Measurements from ENCODE around the gene SPECC1. TPM values are rescaled to one million over a fixed set of nuclear protein-coding genes. Genes with fewer than 3 reads are reported as not detected.

Gene SPECC1
- total and polyA plus RNA-seq, 2 donors (not counting 1 experiment from before 2014, with no cell fraction given): 13.4 to 30.9 TPM

GRCh38 chr17:20170085-20170484 lies 160.9 kb downstream of the SPECC1 start:
- no peaks in the 10 kb centered on the region for H3K4me1 ChIP-seq (ENCODE audit: control insufficient read depth, extremely low read depth, insufficient read depth, low read length)
- no peak overlapping the region for H3K27ac ChIP-seq (ENCODE audit: insufficient read depth, low read length)
- no peak overlapping the region for H3K4me2 ChIP-seq (ENCODE audit: extremely low read depth, insufficient read depth, low read length)
- no peaks in the 10 kb centered on the region for H3K27me3 ChIP-seq (ENCODE audit: control insufficient read depth, insufficient read depth, low read length)
- TF ChIP-seq CTCF (conservative IDR thresholded peaks at IDR 0.05 in 1 of 2, IDR thresholded peaks at IDR 0.05 in 1 of 2; ENCODE audit: low read depth in 1 of 2, low read length in 2 of 2): no peak
- no peak for TF ChIP-seq EZH2 (IDR thresholded peaks at IDR 0.05; ENCODE audit: low read length, missing control alignments)
- no peaks in the 10 kb centered on the region for H3K79me2 ChIP-seq (ENCODE audit: control insufficient read depth, insufficient read depth, low read length)
- H4K20me1 ChIP-seq (ENCODE audit: control insufficient read depth, extremely low read depth, insufficient read depth, low read length): no peaks in the 10 kb centered on the region
- no peaks in the 10 kb centered on the region for H3K9me3 ChIP-seq (ENCODE audit: control insufficient read depth, insufficient read depth, low read depth, low read length)
- H3K4me3 ChIP-seq (replicated peaks in 1 of 4; ENCODE audit: control extremely low read depth in 1 of 4, insufficient read depth in 1 of 4, low read depth in 3 of 4, low read length in 4 of 4): no peak overlapping the region
- no peak for DNase-seq (ENCODE audit: low read depth in 2 of 2)
- H2AFZ ChIP-seq (ENCODE audit: low read length): no peak overlapping the region
- no peak overlapping the region for H3K9ac ChIP-seq (ENCODE audit: insufficient read depth, low read length)
- H3K36me3 ChIP-seq (ENCODE audit: control insufficient read depth, insufficient read depth, low read length): no peaks in the 10 kb centered on the region

GRCh38 chr17:20171741-20172365 lies 162.7 kb downstream of the SPECC1 start:
- H3K4me3 ChIP-seq (replicated peaks in 1 of 4; ENCODE audit: control extremely low read depth in 1 of 4, insufficient read depth in 1 of 4, low read depth in 3 of 4, low read length in 4 of 4): no peak overlapping the region
- TF ChIP-seq EZH2 (IDR thresholded peaks at IDR 0.05; ENCODE audit: low read length, missing control alignments): no peak
- TF ChIP-seq CTCF (conservative IDR thresholded peaks at IDR 0.05 in 1 of 2, IDR thresholded peaks at IDR 0.05 in 1 of 2; ENCODE audit: low read depth in 1 of 2, low read length in 2 of 2): no peak
- H3K27ac ChIP-seq (ENCODE audit: insufficient read depth, low read length): no peak overlapping the region
- H3K4me1 ChIP-seq (ENCODE audit: control insufficient read depth, extremely low read depth, insufficient read depth, low read length): no peaks in the 10 kb centered on the region
- no peaks in the 10 kb centered on the region for H4K20me1 ChIP-seq (ENCODE audit: control insufficient read depth, extremely low read depth, insufficient read depth, low read length)
- no peaks in the 10 kb centered on the region for H3K27me3 ChIP-seq (ENCODE audit: control insufficient read depth, insufficient read depth, low read length)
- H3K79me2 ChIP-seq (ENCODE audit: control insufficient read depth, insufficient read depth, low read length): no peaks in the 10 kb centered on the region
- no peak overlapping the region for H3K4me2 ChIP-seq (ENCODE audit: extremely low read depth, insufficient read depth, low read length)
- H3K36me3 ChIP-seq (ENCODE audit: control insufficient read depth, insufficient read depth, low read length): no peaks in the 10 kb centered on the region
- peak in 1 of 2 donors; percentile 81 for DNase-seq (ENCODE audit: low read depth in 2 of 2)
- no peaks in the 10 kb centered on the region for H3K9me3 ChIP-seq (ENCODE audit: control insufficient read depth, insufficient read depth, low read depth, low read length)
- H3K9ac ChIP-seq (ENCODE audit: insufficient read depth, low read length): no peak overlapping the region
- H2AFZ ChIP-seq (ENCODE audit: low read length): no peak overlapping the region

- no peak for TF ChIP-seq EZH2 (IDR thresholded peaks at IDR 0.05; ENCODE audit: low read length, missing control alignments)
- TF ChIP-seq CTCF (conservative IDR thresholded peaks at IDR 0.05 in 1 of 2, IDR thresholded peaks at IDR 0.05 in 1 of 2; ENCODE audit: low read depth in 1 of 2, low read length in 2 of 2): no peak
- no peaks in the 10 kb centered on the region for H3K27me3 ChIP-seq (ENCODE audit: control insufficient read depth, insufficient read depth, low read length)
- H4K20me1 ChIP-seq (ENCODE audit: control insufficient read depth, extremely low read depth, insufficient read depth, low read length): no peaks in the 10 kb centered on the region
- no peak overlapping the region for H3K4me3 ChIP-seq (replicated peaks in 1 of 4; ENCODE audit: control extremely low read depth in 1 of 4, insufficient read depth in 1 of 4, low read depth in 3 of 4, low read length in 4 of 4)
- H3K4me2 ChIP-seq (ENCODE audit: extremely low read depth, insufficient read depth, low read length): no peak overlapping the region
- H3K36me3 ChIP-seq (ENCODE audit: control insufficient read depth, insufficient read depth, low read length): no peaks in the 10 kb centered on the region
- no peak overlapping the region for H2AFZ ChIP-seq (ENCODE audit: low read length)
- no peak overlapping the region for H3K9ac ChIP-seq (ENCODE audit: insufficient read depth, low read length)
- H3K4me1 ChIP-seq (ENCODE audit: control insufficient read depth, extremely low read depth, insufficient read depth, low read length): no peaks in the 10 kb centered on the region
- H3K79me2 ChIP-seq (ENCODE audit: control insufficient read depth, insufficient read depth, low read length): no peaks in the 10 kb centered on the region
- H3K27ac ChIP-seq (ENCODE audit: insufficient read depth, low read length): no peak overlapping the region
- no peaks in the 10 kb centered on the region for H3K9me3 ChIP-seq (ENCODE audit: control insufficient read depth, insufficient read depth, low read depth, low read length)
- no peak for DNase-seq (ENCODE audit: low read depth in 2 of 2)
Measured at GRCh38 chr17:20172376-20172775, 163.2 kb downstream of the SPECC1 start.

Data from fibroblast of lung (primary cell).